Neural progenitor cell (in vitro differentiated cells): ENCODE results near the gene SNX30. TPM values are rescaled to one million over a fixed set of nuclear protein-coding genes. Genes with fewer than 3 reads are reported as not detected.

ENCODE experiments used
- DNase-seq: peaks from one replicate; pipeline ENCODE4 v3.0.0-alpha.2; 2016; ENCODE audit warnings: low spot score
- H2AFZ ChIP-seq: fragments of 200-600 bp; sonication (generic); replicated peaks from 2 replicates; pipeline ENCODE4 v1.6.1; 2016; ENCODE audit warnings: antibody characterized with exemption
- H3F3A ChIP-seq: fragments of 200-600 bp; sonication (generic); 2 replicates; pipeline ENCODE4 v1.6.1; 2016; ENCODE audit warnings: antibody characterized with exemption, low read depth
- H3K27ac ChIP-seq: fragments of 200-600 bp; sonication (generic); 2 replicates; pipeline ENCODE4 v1.5.1; 2016; ENCODE audit warnings: mild to moderate bottlenecking
- H3K27me3 ChIP-seq: fragments of 200-600 bp; sonication (generic); 2 replicates; pipeline ENCODE4 v1.6.1; 2016; ENCODE audit warnings: mild to moderate bottlenecking, moderate library complexity
- H3K36me3 ChIP-seq: fragments of 200-600 bp; sonication (generic); 2 replicates; pipeline ENCODE4 v1.5.1; 2016
- H3K4me1 ChIP-seq: fragments of 200-600 bp; sonication (generic); 2 replicates; pipeline ENCODE4 v1.6.1; 2016; ENCODE audit warnings: mixed run types
- H3K4me2 ChIP-seq: fragments of 200-600 bp; sonication (generic); 2 replicates; pipeline ENCODE4 v1.6.1; 2016
- H3K4me3 ChIP-seq: fragments of 200-600 bp; sonication (generic); 2 replicates; pipeline ENCODE4 v1.5.1; 2016
- H3K79me2 ChIP-seq: fragments of 200-600 bp; sonication (generic); 2 replicates; pipeline ENCODE4 v1.6.1; 2016; ENCODE audit warnings: low read depth
- H3K9ac ChIP-seq: fragments of 200-600 bp; sonication (generic); 2 replicates; pipeline ENCODE4 v1.6.1; 2016
- H3K9me3 ChIP-seq: fragments of 200-600 bp; sonication (generic); 2 replicates; pipeline ENCODE4 v1.5.1; 2016; ENCODE audit warnings: low read depth
- H4K20me1 ChIP-seq: fragments of 200-600 bp; sonication (generic); 2 replicates; pipeline ENCODE4 v1.6.1; 2016; ENCODE audit warnings: low read depth
- H3K27ac Mint-ChIP-seq: 3 replicates; pipeline ENCODE4 v1.8.0; 2021; ENCODE audit warnings: mixed read lengths
- H3K27me3 Mint-ChIP-seq: 2 replicates; pipeline ENCODE4 v1.8.0; 2022; ENCODE audit warnings: low read depth, mild to moderate bottlenecking, inconsistent platforms, moderate library complexity, mixed read lengths; ENCODE audit not compliant: insufficient read depth
- H3K36me3 Mint-ChIP-seq: 3 replicates; pipeline ENCODE4 v1.8.0; 2021; ENCODE audit warnings: mixed read lengths
- H3K4me1 Mint-ChIP-seq: 3 replicates; pipeline ENCODE4 v1.8.0; 2021; ENCODE audit warnings: mixed read lengths
- H3K4me3 Mint-ChIP-seq: 3 replicates; pipeline ENCODE4 v1.8.0; 2021; ENCODE audit warnings: mild to moderate bottlenecking, moderate library complexity, mixed read lengths
- H3K9me3 Mint-ChIP-seq: 3 replicates; pipeline ENCODE4 v1.8.0; 2020; ENCODE audit warnings: mixed read lengths
- EZH2 ChIP-seq: fragments of 200-600 bp; sonication (generic); IDR thresholded peaks from 2 replicates; pipeline ENCODE4 v1.6.1; 2017; ENCODE audit warnings: antibody characterized with exemption, mild to moderate bottlenecking, moderate library complexity
- EZH2phosphoT487 ChIP-seq: fragments of 200-600 bp; sonication (generic); IDR thresholded peaks from 2 replicates; pipeline ENCODE4 v1.6.1; 2017; ENCODE audit warnings: antibody characterized with exemption
- total RNA-seq: library from RNA; depleted of rRNA; stranded (reverse); fragments of >200 nt; gene quantifications from 2 replicates; pipeline ENCODE4 v1.2.3, GENCODE V29; 2015; ENCODE audit warnings: low replicate concordance
- TF ChIP-seq, protein P1 (sequence below): fragments of 200-600 bp; sonication (generic); IDR thresholded peaks from 2 replicates; pipeline ENCODE4 v1.5.1; 2017; ENCODE audit warnings: antibody characterized with exemption, mild to moderate bottlenecking

SNX30 gene
- total RNA-seq, 1 donor from 2014 or later = 19.9 TPM

DNA sequence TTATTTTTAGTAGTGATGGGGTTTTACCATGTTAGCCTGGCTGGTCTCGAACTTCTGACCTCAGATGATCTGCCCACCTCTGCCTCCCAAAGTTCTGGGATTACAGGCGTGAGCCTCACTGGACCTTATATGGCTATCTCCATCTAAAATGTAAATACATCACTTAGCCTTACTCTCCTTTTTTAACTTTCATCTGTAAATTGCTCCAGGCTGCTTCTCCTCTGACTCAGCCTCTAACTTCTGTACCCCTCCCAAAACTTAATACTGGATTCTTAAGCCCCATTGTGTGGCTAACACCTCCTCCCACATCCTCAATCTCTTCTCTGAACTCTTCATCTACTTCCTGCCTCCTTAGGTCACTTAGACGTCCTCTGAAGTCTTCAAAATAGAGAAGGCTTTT lies 4.0 kb downstream of the SNX30 start:
- no peak overlapping the region for H3K9ac ChIP-seq
- no peak overlapping the region for H3K27ac ChIP-seq
- H3K36me3 ChIP-seq = no peaks in the 10 kb centered on the region
- H3K9me3 ChIP-seq = no peaks in the 10 kb centered on the region
- no peaks in the 10 kb centered on the region for H4K20me1 ChIP-seq
- no peak for DNase-seq
- peaks cover 30% of the 10 kb centered on the region for H3K4me1 Mint-ChIP-seq
- no peak overlapping the region for H3K4me3 ChIP-seq
- no peak overlapping the region for H3K4me2 ChIP-seq
- TF ChIP-seq, protein P1, sequence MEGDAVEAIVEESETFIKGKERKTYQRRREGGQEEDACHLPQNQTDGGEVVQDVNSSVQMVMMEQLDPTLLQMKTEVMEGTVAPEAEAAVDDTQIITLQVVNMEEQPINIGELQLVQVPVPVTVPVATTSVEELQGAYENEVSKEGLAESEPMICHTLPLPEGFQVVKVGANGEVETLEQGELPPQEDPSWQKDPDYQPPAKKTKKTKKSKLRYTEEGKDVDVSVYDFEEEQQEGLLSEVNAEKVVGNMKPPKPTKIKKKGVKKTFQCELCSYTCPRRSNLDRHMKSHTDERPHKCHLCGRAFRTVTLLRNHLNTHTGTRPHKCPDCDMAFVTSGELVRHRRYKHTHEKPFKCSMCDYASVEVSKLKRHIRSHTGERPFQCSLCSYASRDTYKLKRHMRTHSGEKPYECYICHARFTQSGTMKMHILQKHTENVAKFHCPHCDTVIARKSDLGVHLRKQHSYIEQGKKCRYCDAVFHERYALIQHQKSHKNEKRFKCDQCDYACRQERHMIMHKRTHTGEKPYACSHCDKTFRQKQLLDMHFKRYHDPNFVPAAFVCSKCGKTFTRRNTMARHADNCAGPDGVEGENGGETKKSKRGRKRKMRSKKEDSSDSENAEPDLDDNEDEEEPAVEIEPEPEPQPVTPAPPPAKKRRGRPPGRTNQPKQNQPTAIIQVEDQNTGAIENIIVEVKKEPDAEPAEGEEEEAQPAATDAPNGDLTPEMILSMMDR = no peak
- TF ChIP-seq EZH2phosphoT487 (no peak), EZH2 (no peak)
- no peaks in the 10 kb centered on the region for H3K9me3 Mint-ChIP-seq
- peak overlapping the region; percentile 6 for H3K27ac Mint-ChIP-seq
- no peak overlapping the region for H3K4me3 Mint-ChIP-seq
- H3K27me3 ChIP-seq = no peaks in the 10 kb centered on the region
- no peak overlapping the region for H2AFZ ChIP-seq
- no peaks in the 10 kb centered on the region for H3K36me3 Mint-ChIP-seq
- peaks cover 30% of the 10 kb centered on the region for H3K79me2 ChIP-seq
- peaks cover 13% of the 10 kb centered on the region for H3K4me1 ChIP-seq
- H3K27me3 Mint-ChIP-seq = peaks cover 5% of the 10 kb centered on the region
- H3F3A ChIP-seq = peaks cover 16% of the 10 kb centered on the region

DNA sequence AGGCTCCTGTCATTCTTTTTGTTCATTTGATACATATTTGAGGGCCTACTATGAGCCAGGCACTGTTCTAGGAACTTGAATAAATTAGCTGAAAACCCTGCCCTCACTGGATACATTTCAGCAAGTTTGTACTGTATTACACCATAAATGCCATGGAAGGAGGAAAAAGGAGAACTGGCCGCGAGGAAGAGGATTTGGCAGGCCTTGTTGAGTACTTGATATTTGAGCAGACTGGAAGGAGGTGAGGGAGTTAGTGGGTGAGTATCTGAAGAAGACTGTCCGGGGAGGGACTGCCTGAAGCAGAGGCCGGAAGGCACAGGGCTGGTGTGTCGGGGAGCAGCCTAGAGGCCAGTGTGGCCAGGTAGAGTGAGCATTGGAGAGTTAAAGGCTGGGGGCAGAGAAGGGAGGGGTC lies 4.5 kb downstream of the SNX30 start:
- Histone ChIP-seq H3K36me3 (no peaks in the 10 kb centered on the region), H3K4me1 (peaks cover 9% of the 10 kb centered on the region), H3K27ac (no peak overlapping the region), H3K9me3 (no peaks in the 10 kb centered on the region), H3K4me2 (no peak overlapping the region), H3K9ac (no peak overlapping the region), H3F3A (peaks cover 16% of the 10 kb centered on the region), H3K27me3 (no peaks in the 10 kb centered on the region), H2AFZ (no peak overlapping the region), H3K79me2 (peaks cover 30% of the 10 kb centered on the region), H3K4me3 (no peak overlapping the region), H4K20me1 (no peaks in the 10 kb centered on the region)
- Mint-ChIP-seq H3K27me3 (peaks cover 5% of the 10 kb centered on the region), H3K4me1 (peaks cover 26% of the 10 kb centered on the region), H3K36me3 (no peaks in the 10 kb centered on the region), H3K9me3 (no peaks in the 10 kb centered on the region), H3K27ac (peak overlapping the region; percentile 6), H3K4me3 (no peak overlapping the region)
- TF ChIP-seq EZH2 = no peak
- TF ChIP-seq, protein P1 = no peak
- no peak for TF ChIP-seq EZH2phosphoT487
- DNase-seq = no peak

DNA sequence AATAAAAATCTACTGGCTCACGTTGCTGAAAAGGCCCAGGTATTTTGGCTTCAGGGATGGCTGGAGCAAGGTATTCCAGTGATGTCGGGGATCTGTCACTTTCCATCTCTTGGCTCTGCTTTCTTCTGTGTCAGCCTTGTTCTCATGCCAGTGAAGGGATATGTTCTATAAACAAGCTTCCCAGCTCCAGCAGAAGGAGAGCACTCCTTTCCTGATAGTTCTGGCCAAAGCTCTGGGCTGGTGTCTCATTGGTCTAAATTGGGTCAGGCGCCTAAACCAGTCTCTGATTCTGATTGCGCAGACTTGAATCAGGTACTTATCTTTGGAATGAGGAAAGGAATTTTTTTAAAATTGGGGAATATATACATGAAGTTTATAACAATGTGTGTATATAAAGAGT lies 5.1 kb downstream of the SNX30 start:
- Mint-ChIP-seq H3K4me3 (no peak overlapping the region), H3K27me3 (peaks cover 5% of the 10 kb centered on the region), H3K27ac (no peak overlapping the region), H3K9me3 (no peaks in the 10 kb centered on the region), H3K36me3 (no peaks in the 10 kb centered on the region), H3K4me1 (peaks cover 25% of the 10 kb centered on the region)
- Histone ChIP-seq H3K27me3 (no peaks in the 10 kb centered on the region), H4K20me1 (peaks cover 2% of the 10 kb centered on the region), H3K4me3 (no peak overlapping the region), H3K4me2 (no peak overlapping the region), H3K27ac (no peak overlapping the region), H3K36me3 (no peaks in the 10 kb centered on the region), H3F3A (peaks cover 16% of the 10 kb centered on the region), H2AFZ (no peak overlapping the region), H3K9ac (no peak overlapping the region), H3K4me1 (peaks cover 10% of the 10 kb centered on the region), H3K9me3 (no peaks in the 10 kb centered on the region), H3K79me2 (peaks cover 30% of the 10 kb centered on the region)
- DNase-seq = no peak
- no peak for TF ChIP-seq EZH2phosphoT487

DNA sequence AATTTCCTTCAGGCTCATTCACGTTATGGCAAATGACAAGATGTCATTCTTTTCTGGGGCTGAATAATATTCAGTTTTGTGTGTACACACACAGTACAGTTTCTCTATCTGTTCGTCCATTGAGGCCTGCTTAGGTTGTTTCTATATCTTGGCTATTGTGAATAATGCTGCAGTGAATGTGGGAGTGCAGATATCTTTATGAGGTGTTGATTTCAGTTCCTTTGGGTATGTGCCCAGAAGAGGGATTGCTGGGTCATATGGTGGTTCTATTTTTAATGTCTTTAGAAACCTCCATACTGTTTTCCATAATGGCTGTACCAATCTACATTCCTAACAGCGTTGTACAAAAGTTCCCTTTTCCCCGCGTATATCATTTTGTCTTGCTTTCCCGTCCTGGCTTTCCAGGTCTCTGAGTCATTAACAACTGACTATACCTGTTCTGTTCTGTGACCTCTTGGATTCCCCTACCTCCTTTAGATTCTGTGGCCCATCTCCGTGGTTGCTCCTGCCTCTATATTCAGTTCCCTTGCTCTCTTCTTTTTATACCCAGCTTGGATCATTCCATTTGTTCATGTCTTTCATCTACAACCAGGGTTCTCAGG lies 6.8 kb downstream of the SNX30 start:
- no peak overlapping the region for H3K4me2 ChIP-seq
- H3K79me2 ChIP-seq = peaks cover 25% of the 10 kb centered on the region
- H3K4me1 Mint-ChIP-seq = peaks cover 18% of the 10 kb centered on the region
- no peak overlapping the region for H3K4me3 ChIP-seq
- no peak overlapping the region for H3K27ac Mint-ChIP-seq
- TF ChIP-seq EZH2phosphoT487 = no peak
- TF ChIP-seq, protein P1 = no peak
- TF ChIP-seq EZH2 = no peak
- peaks cover 3% of the 10 kb centered on the region for H3K4me1 ChIP-seq
- H3K27me3 ChIP-seq = no peaks in the 10 kb centered on the region
- no peaks in the 10 kb centered on the region for H3K9me3 Mint-ChIP-seq
- H3K9ac ChIP-seq = no peak overlapping the region
- no peak overlapping the region for H3K4me3 Mint-ChIP-seq
- no peaks in the 10 kb centered on the region for H3K9me3 ChIP-seq
- no peak overlapping the region for H2AFZ ChIP-seq
- H3F3A ChIP-seq = peaks cover under 1% of the 10 kb centered on the region
- H3K27ac ChIP-seq = no peak overlapping the region
- peaks cover 5% of the 10 kb centered on the region for H3K27me3 Mint-ChIP-seq
- no peaks in the 10 kb centered on the region for H3K36me3 ChIP-seq
- no peak for DNase-seq
- no peaks in the 10 kb centered on the region for H3K36me3 Mint-ChIP-seq
- H4K20me1 ChIP-seq = peaks cover 7% of the 10 kb centered on the region
